ENCODE data around the gene PPBP.

The PPBP gene

GRCh38 chr4:73945674-73946449 is 42.1 kb downstream of the PPBP start:
- H3K27ac ChIP-seq (ENCODE audit: low read depth, low read length) = no peak overlapping the region
- TF ChIP-seq CTCF (IDR thresholded peaks at IDR 0.05; ENCODE audit: insufficient read depth, low read length, poor library complexity, severe bottlenecking) (no peak), EZH2phosphoT487 (conservative IDR thresholded peaks at IDR 0.05; ENCODE audit: low read length) (no peak)
- no peak overlapping the region for H3K4me3 ChIP-seq (ENCODE audit: insufficient read depth, low read length, poor library complexity, severe bottlenecking)
- no peaks in the 10 kb centered on the region for H3K9me3 ChIP-seq (ENCODE audit: insufficient read depth, low read length)
- H4K20me1 ChIP-seq (ENCODE audit: low read depth, low read length) = no peaks in the 10 kb centered on the region
- no peaks in the 10 kb centered on the region for H3K79me2 ChIP-seq (ENCODE audit: insufficient read depth, low read length)
- H3K27me3 ChIP-seq (ENCODE audit: low read length) = no peaks in the 10 kb centered on the region
- H3F3A ChIP-seq (ENCODE audit: insufficient read depth) = no peaks in the 10 kb centered on the region
- no peak overlapping the region for H2AFZ ChIP-seq (ENCODE audit: low read depth, low read length, severe bottlenecking)
- no peaks in the 10 kb centered on the region for H3K36me3 ChIP-seq (ENCODE audit: low read length)
- no peak overlapping the region for H3K9ac ChIP-seq (ENCODE audit: low read length)
- H3K9me2 ChIP-seq (replicated peaks; ENCODE audit: insufficient read depth, low read length) = no peaks in the 10 kb centered on the region
- H3K4me2 ChIP-seq (ENCODE audit: low read depth, low read length, poor library complexity, severe bottlenecking) = no peak overlapping the region

- Histone ChIP-seq H2AFZ (ENCODE audit: low read depth, low read length, severe bottlenecking) (no peak overlapping the region), H3K27me3 (ENCODE audit: low read length) (no peaks in the 10 kb centered on the region), H3F3A (ENCODE audit: insufficient read depth) (no peaks in the 10 kb centered on the region), H3K9me3 (ENCODE audit: insufficient read depth, low read length) (no peaks in the 10 kb centered on the region), H3K79me2 (ENCODE audit: insufficient read depth, low read length) (no peaks in the 10 kb centered on the region), H3K9ac (ENCODE audit: low read length) (no peak overlapping the region), H3K27ac (ENCODE audit: low read depth, low read length) (no peak overlapping the region), H3K9me2 (replicated peaks; ENCODE audit: insufficient read depth, low read length) (no peaks in the 10 kb centered on the region), H3K36me3 (ENCODE audit: low read length) (no peaks in the 10 kb centered on the region), H4K20me1 (ENCODE audit: low read depth, low read length) (no peaks in the 10 kb centered on the region), H3K4me3 (ENCODE audit: insufficient read depth, low read length, poor library complexity, severe bottlenecking) (no peak overlapping the region), H3K4me2 (ENCODE audit: low read depth, low read length, poor library complexity, severe bottlenecking) (no peak overlapping the region)
- TF ChIP-seq CTCF (IDR thresholded peaks at IDR 0.05; ENCODE audit: insufficient read depth, low read length, poor library complexity, severe bottlenecking) (no peak), EZH2phosphoT487 (conservative IDR thresholded peaks at IDR 0.05; ENCODE audit: low read length) (no peak)
These were observed 42.9 kb downstream of the PPBP start for GRCh38 chr4:73945140-73945539.

- no peaks in the 10 kb centered on the region for H3F3A ChIP-seq (ENCODE audit: insufficient read depth)
- H3K27ac ChIP-seq (ENCODE audit: low read depth, low read length) = no peak overlapping the region
- no peaks in the 10 kb centered on the region for H3K9me2 ChIP-seq (replicated peaks; ENCODE audit: insufficient read depth, low read length)
- no peak overlapping the region for H2AFZ ChIP-seq (ENCODE audit: low read depth, low read length, severe bottlenecking)
- H3K27me3 ChIP-seq (ENCODE audit: low read length) = no peaks in the 10 kb centered on the region
- H3K4me2 ChIP-seq (ENCODE audit: low read depth, low read length, poor library complexity, severe bottlenecking) = no peak overlapping the region
- no peaks in the 10 kb centered on the region for H3K79me2 ChIP-seq (ENCODE audit: insufficient read depth, low read length)
- no peak overlapping the region for H3K9ac ChIP-seq (ENCODE audit: low read length)
- TF ChIP-seq EZH2phosphoT487 (conservative IDR thresholded peaks at IDR 0.05; ENCODE audit: low read length) = no peak
- TF ChIP-seq CTCF (IDR thresholded peaks at IDR 0.05; ENCODE audit: insufficient read depth, low read length, poor library complexity, severe bottlenecking) = no peak
- H3K36me3 ChIP-seq (ENCODE audit: low read length) = no peaks in the 10 kb centered on the region
- no peaks in the 10 kb centered on the region for H3K9me3 ChIP-seq (ENCODE audit: insufficient read depth, low read length)
- no peak overlapping the region for H3K4me3 ChIP-seq (ENCODE audit: insufficient read depth, low read length, poor library complexity, severe bottlenecking)
- H4K20me1 ChIP-seq (ENCODE audit: low read depth, low read length) = no peaks in the 10 kb centered on the region
These were observed 43.7 kb downstream of the PPBP start for GRCh38 chr4:73944061-73944875.
